SJCRH30 (cell line): ENCODE results near the gene MAML2. TPM values are rescaled to one million over a fixed set of nuclear protein-coding genes. Genes with fewer than 3 reads are reported as not detected.

Experiments used
- DNase-seq, 2 experiments: peaks; one replicate each; pipeline ENCODE4 v3.0.0-alpha.2; 2015 to 2020
- H3K27ac ChIP-seq: fragments of 250-450 bp; sonication (Bioruptor Pico); 2 replicates; pipeline ENCODE4 v1.5.1; 2020; ENCODE audit warnings: mild to moderate bottlenecking, moderate library complexity
- H3K27me3 ChIP-seq: fragments of 250-450 bp; sonication (Bioruptor Pico); 2 replicates; pipeline ENCODE4 v1.5.1; 2020; ENCODE audit warnings: mild to moderate bottlenecking, moderate library complexity
- H3K36me3 ChIP-seq: fragments of 250-450 bp; sonication (Bioruptor Pico); 2 replicates; pipeline ENCODE4 v1.5.1; 2020; ENCODE audit warnings: mild to moderate bottlenecking, moderate library complexity
- H3K4me1 ChIP-seq: fragments of 250-450 bp; sonication (Bioruptor Pico); 2 replicates; pipeline ENCODE4 v1.5.1; 2020; ENCODE audit warnings: mild to moderate bottlenecking, moderate library complexity
- H3K4me3 ChIP-seq: fragments of 250-450 bp; sonication (Bioruptor Pico); 2 replicates; pipeline ENCODE4 v1.5.1; 2020; ENCODE audit warnings: mild to moderate bottlenecking, moderate library complexity
- H3K9me3 ChIP-seq: fragments of 250-450 bp; sonication (Bioruptor Pico); replicated peaks from 2 replicates; pipeline ENCODE4 v1.5.1; 2020; ENCODE audit warnings: mild to moderate bottlenecking, moderate library complexity
- total RNA-seq: library from RNA; depleted of rRNA; stranded (reverse); fragments of >200 nt; shearing (Covaris generic); gene quantifications from 2 replicates; pipeline ENCODE4 v1.2.3, GENCODE V29; 2014

MAML2 gene
- total RNA-seq, 1 experiment from 2014 or later = 2.1 TPM

- Histone ChIP-seq H3K36me3 (no peaks in the 10 kb centered on the region), H3K27me3 (no peaks in the 10 kb centered on the region), H3K4me1 (peaks cover 16% of the 10 kb centered on the region; the same call in 1 of the 2 replicates), H3K9me3 (no peaks in the 10 kb centered on the region), H3K4me3 (peak overlapping the region; percentile 16; the same call in 1 of the 2 replicates), H3K27ac (peak overlapping the region; percentile 56)
- peak; percentile 86 to 87 for DNase-seq
Measured at GRCh38 chr11:96023275-96023674, 319.7 kb downstream of the MAML2 start.

GRCh38 chr11:96021901-96022650 lies 320.9 kb downstream of the MAML2 start:
- no peak overlapping the region for H3K4me3 ChIP-seq
- peaks cover 16% of the 10 kb centered on the region; the same call in 1 of the 2 replicates for H3K4me1 ChIP-seq
- peak in 1 of 2 experiments; percentile 21 for DNase-seq
- no peaks in the 10 kb centered on the region for H3K36me3 ChIP-seq
- no peaks in the 10 kb centered on the region for H3K9me3 ChIP-seq
- H3K27ac ChIP-seq = peak overlapping the region; percentile 56; the same call in 1 of the 2 replicates
- no peaks in the 10 kb centered on the region for H3K27me3 ChIP-seq

- peaks cover 16% of the 10 kb centered on the region; the same call in 1 of the 2 replicates for H3K4me1 ChIP-seq
- H3K36me3 ChIP-seq = no peaks in the 10 kb centered on the region
- no peak for DNase-seq
- no peaks in the 10 kb centered on the region for H3K27me3 ChIP-seq
- H3K4me3 ChIP-seq = no peak overlapping the region
- H3K9me3 ChIP-seq = no peaks in the 10 kb centered on the region
- H3K27ac ChIP-seq = no peak overlapping the region
Measured at GRCh38 chr11:96019810-96020747, 322.9 kb downstream of the MAML2 start.

- H3K27ac ChIP-seq = no peak overlapping the region
Measured at GRCh38 chr11:96019281-96019680, 323.7 kb downstream of the MAML2 start.

GRCh38 chr11:96017856-96018255 lies 325.1 kb downstream of the MAML2 start:
- DNase-seq = no peak

More at GRCh38 chr11:96019281-96019680, 323.7 kb downstream of the MAML2 start:
- peaks cover 16% of the 10 kb centered on the region; the same call in 1 of the 2 replicates for H3K4me1 ChIP-seq
- no peaks in the 10 kb centered on the region for H3K27me3 ChIP-seq
- H3K9me3 ChIP-seq = no peaks in the 10 kb centered on the region
- no peaks in the 10 kb centered on the region for H3K36me3 ChIP-seq
- H3K4me3 ChIP-seq = no peak overlapping the region
- no peak for DNase-seq

GRCh38 chr11:96016978-96017502 lies 326.0 kb downstream of the MAML2 start:
- H3K27ac ChIP-seq = no peak overlapping the region
- no peak overlapping the region for H3K4me3 ChIP-seq
- H3K36me3 ChIP-seq = no peaks in the 10 kb centered on the region
- H3K27me3 ChIP-seq = no peaks in the 10 kb centered on the region
- no peak for DNase-seq
- H3K4me1 ChIP-seq = no peaks in the 10 kb centered on the region; the same call in 1 of the 2 replicates
- no peaks in the 10 kb centered on the region for H3K9me3 ChIP-seq

More at GRCh38 chr11:96017856-96018255, 325.1 kb downstream of the MAML2 start:
- Histone ChIP-seq H3K4me3 (no peak overlapping the region), H3K4me1 (peaks cover 8% of the 10 kb centered on the region; the same call in 1 of the 2 replicates), H3K27ac (no peak overlapping the region), H3K36me3 (no peaks in the 10 kb centered on the region), H3K9me3 (no peaks in the 10 kb centered on the region), H3K27me3 (no peaks in the 10 kb centered on the region)

- peak in 1 of 2 experiments; percentile 11 for DNase-seq
- H3K27me3 ChIP-seq = no peaks in the 10 kb centered on the region
- no peaks in the 10 kb centered on the region for H3K4me1 ChIP-seq
- no peak overlapping the region for H3K4me3 ChIP-seq
- no peak overlapping the region for H3K27ac ChIP-seq
- H3K36me3 ChIP-seq = no peaks in the 10 kb centered on the region
- no peaks in the 10 kb centered on the region for H3K9me3 ChIP-seq
Measured at GRCh38 chr11:96015906-96016565, 327.0 kb downstream of the MAML2 start.

- Histone ChIP-seq H3K27ac (no peak overlapping the region), H3K36me3 (no peaks in the 10 kb centered on the region), H3K27me3 (no peaks in the 10 kb centered on the region), H3K9me3 (no peaks in the 10 kb centered on the region), H3K4me1 (no peaks in the 10 kb centered on the region), H3K4me3 (no peak overlapping the region)
- DNase-seq = no peak
Measured at GRCh38 chr11:96014217-96014616, 328.8 kb downstream of the MAML2 start.

- Histone ChIP-seq H3K27me3 (no peaks in the 10 kb centered on the region), H3K4me3 (no peak overlapping the region), H3K4me1 (no peaks in the 10 kb centered on the region), H3K27ac (no peak overlapping the region), H3K9me3 (no peaks in the 10 kb centered on the region), H3K36me3 (no peaks in the 10 kb centered on the region)
- DNase-seq = no peak
Measured at GRCh38 chr11:96013461-96014213, 329.4 kb downstream of the MAML2 start.

GRCh38 chr11:96012086-96012824 lies 330.7 kb downstream of the MAML2 start:
- Histone ChIP-seq H3K27ac (no peak overlapping the region), H3K27me3 (no peaks in the 10 kb centered on the region), H3K9me3 (no peaks in the 10 kb centered on the region), H3K4me1 (no peaks in the 10 kb centered on the region; the same call in 1 of the 2 replicates), H3K36me3 (no peaks in the 10 kb centered on the region), H3K4me3 (no peak overlapping the region)
- DNase-seq = no peak

GRCh38 chr11:96010683-96011082 lies 332.3 kb downstream of the MAML2 start:
- Histone ChIP-seq H3K27me3 (no peaks in the 10 kb centered on the region), H3K27ac (no peak overlapping the region), H3K4me1 (no peaks in the 10 kb centered on the region; the same call in 1 of the 2 replicates), H3K36me3 (no peaks in the 10 kb centered on the region), H3K9me3 (no peaks in the 10 kb centered on the region), H3K4me3 (no peak overlapping the region)
- no peak for DNase-seq

GRCh38 chr11:96008161-96008720 lies 334.8 kb downstream of the MAML2 start:
- Histone ChIP-seq H3K27ac (no peak overlapping the region), H3K4me3 (no peak overlapping the region), H3K27me3 (no peaks in the 10 kb centered on the region), H3K36me3 (no peaks in the 10 kb centered on the region), H3K4me1 (no peaks in the 10 kb centered on the region; the same call in 1 of the 2 replicates), H3K9me3 (no peaks in the 10 kb centered on the region)
- DNase-seq = no peak

- no peak for DNase-seq
- Histone ChIP-seq H3K36me3 (no peaks in the 10 kb centered on the region), H3K9me3 (no peaks in the 10 kb centered on the region), H3K27ac (no peak overlapping the region), H3K27me3 (no peaks in the 10 kb centered on the region), H3K4me3 (no peak overlapping the region), H3K4me1 (no peaks in the 10 kb centered on the region; the same call in 1 of the 2 replicates)
Measured at GRCh38 chr11:96006037-96006436, 337.0 kb downstream of the MAML2 start.
